HPDE6-E6E7 (cell line): ENCODE measurements around the gene HES5.

Experiments used
- DNase-seq: peaks from one replicate; pipeline ENCODE4 v3.0.0; 2011; ENCODE audit warnings: missing footprints; ENCODE audit errors: extremely low spot score

Gene HES5

DNA sequence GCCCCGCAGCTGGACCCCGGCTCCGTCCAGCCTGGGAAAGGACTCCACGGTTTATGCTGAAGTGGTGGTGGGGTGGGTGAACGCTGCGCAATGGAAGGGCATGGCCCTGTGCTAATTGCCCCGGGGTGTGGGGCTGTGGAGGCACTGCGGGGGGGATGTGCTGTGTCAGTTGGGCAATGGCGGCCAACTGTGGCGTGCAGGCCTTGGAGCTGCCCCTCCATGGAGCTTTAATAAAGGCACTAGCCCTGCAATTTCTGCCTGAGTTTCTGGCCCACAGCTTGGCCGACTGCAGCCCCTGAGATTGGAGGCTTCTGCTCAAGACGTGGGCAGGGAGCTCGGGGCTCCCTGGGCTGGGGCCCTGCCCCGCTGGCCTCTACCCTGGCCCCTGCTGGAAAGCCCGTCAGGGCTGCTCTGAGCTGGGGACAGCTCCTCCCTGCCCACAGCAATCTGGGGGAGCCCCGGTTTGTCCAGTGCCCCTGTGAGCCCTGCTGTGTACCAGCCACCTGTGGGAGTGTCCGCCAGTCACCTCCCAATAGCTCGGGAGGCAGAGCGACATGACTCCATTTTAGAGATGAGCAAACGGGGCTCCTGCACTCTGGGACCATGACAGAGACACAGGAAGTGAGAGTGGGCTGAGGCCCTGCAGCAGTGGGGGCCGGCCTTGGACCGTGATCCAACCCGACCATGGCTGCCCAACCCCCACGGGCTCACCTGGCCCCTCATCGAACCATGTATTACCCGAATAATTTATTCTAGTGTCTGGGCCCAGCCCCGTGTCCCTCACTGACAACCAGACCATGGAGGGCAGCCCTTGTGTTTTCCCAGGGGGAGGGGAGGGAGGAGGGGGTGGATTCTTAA is 17.4 kb upstream of the HES5 start:
- DNase-seq: no peak

DNA sequence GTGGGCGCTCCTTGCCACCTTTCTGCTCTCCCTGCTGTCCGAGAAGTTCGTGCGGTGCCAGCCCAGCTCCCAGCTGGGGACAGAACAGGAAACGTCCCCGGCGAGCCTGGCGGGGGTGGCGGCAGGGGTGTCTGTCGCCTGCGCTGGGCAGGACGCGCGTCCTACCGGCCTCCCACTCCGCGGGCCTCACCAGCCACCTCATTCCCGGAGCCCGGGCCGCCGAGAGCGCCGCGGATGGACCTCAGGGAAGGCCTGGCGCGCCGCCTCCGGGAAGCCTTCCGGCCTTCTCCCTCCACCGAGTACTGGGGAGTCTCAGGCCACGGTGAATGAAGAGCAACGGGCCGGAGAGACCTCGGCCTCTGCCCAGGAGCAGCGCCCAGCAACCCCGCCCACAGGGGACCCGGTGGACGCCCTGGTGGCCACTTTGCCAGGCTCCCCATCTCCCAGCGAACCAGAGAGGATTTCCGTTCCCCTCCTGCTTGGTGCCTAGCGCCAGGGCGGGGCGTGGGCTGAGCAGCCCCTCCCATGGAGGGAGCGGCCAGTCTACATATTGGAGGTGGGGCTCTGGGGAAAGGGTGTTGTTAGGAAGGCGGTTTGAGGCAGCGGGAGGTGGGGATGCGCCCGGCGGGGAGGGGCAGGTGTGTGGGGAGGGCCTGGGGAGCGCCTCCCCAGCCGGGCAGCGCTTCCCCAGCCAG is 16.6 kb upstream of the HES5 start:
- DNase-seq: peak; percentile 84

DNA sequence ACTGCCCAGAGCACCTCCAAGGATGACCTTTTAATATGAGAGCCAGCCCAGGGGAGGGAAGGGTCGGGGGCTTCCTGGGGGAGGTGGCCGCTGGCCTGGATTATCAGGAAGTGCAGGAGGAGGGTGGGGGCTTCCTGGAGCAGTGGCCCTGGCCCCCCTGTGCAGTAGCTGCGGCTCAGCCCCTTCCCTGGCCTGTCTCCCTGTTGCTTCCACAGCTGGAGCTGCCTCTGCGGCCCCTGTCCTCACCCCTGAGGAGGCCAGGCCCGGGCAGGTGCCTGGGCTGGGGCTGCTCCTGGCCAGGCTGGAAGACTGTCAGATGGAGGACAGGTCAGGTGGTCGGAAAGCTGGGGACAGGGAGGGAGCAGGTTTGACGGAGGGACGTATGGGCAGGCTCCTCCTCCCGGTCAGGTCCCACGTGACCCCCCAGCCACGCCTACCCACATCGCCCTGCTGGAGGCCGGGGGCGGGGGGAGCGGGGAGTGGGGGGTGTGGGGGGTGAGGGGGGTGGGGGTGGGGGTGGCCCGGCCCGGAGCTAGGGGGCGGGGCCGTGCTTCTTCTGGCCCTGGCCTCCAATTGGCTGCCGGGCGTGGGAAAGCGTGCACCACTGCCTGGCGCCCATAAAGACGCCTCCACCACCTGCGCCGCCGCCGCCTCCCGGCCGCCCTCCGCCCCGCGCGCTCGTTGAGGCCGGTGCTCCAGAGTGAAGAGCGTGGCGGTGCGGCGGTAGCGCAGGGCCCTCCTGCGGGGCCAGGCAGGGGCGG is 15.9 kb upstream of the HES5 start:
- DNase-seq: peak; percentile 83

DNA sequence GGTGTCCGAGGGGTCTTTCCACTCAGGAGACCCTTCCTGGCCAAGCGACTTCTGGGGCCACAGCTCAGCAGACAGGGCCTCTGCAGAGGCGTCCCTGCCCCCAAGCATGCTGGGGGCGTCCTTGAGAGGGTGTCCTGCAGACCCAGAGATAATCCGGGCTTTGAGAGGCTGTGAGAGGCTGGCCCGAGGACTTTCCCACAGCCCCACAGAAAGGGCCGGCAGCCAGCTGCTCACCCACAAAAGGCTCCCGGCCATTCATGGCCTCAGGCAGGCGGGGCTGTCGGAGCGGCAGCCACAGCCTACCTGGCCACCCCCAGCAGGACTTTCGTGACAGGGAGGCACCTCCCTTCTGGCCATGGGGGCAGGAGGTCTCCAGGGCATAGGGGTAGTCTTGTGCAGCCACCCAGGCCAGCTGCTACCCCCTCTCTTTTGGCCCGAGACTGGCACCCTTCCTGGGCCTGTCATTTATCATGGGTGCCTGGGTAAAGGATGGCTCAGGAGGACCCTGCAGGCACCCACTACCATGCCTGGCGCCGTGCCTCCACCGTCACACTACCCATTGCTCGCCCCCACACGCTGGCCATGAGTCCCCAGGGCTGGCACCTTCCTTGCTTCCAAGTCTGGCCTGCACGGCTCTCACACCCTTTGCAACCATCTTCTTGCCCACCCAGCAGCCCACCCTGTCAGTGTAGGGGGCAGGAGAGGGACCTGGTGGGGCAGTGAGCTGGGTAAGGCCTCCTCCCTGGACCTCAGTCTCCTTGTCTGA is 15.0 kb upstream of the HES5 start:
- DNase-seq: no peak

DNA sequence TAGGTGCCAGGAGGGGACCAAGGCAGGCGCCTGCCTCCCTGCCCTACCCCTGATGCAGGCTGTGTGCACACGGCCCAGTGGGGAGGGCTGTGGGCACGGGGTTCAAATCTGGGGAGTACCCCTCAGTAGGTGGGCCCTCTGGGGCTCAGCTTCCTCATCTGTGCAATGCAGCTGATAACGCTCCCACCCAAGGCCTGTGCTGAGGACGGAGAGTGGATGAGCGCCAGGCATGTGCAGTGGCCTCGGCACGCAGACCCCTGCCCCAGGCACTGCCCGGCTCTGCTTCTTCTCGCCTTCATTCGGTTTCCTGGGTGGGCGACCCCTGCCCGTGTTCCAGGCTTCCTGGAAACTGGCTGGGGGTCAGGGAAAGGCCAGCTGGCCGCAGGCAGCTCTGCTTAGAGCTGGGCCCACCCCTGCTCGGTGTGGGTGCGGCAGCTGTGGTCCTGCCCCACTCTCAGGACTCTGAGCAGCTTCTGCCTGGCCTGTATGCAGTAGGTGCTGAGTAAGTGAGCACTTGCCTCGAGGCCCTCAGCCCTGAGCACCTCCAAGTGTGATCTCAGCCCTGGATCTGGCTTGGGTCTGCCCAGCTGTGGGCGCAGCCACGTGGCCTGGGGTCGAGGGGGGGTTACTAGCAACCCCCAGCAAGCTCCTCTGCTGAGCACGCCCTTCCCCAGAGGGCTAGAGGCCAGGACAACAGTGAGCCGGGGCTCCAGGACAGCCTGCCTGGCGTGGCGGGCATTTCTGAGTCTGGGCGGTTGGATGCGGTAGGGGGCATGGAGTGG is 14.2 kb upstream of the HES5 start:
- DNase-seq: no peak

DNA sequence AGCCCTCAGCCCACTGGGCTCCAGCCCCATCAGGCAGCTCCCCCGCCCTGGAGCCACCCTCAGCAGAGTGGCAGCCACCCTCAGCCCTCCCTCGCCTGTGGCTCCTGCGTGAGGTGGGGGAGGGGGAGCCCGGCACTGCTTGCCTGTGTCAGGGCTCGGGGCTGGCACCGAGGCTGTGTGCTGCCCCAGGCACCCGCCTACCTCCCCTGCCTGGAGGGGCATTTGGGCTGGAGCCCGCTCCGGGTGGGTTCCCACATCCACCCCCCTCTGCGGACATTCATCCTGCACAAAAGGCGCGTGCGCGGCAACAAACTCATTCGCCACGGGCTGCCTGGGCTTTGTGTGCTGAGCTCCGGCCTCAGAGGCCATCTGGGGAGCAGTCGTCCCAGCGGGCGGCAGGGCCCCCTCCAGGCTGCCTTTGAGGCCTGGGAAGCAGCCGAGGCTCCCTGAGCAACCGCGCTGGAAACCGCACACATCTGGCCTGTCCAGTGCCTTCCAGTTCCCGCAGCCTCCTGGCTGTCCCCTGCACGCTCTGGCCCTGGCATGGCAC is 13.6 kb upstream of the HES5 start:
- DNase-seq: no peak

DNA sequence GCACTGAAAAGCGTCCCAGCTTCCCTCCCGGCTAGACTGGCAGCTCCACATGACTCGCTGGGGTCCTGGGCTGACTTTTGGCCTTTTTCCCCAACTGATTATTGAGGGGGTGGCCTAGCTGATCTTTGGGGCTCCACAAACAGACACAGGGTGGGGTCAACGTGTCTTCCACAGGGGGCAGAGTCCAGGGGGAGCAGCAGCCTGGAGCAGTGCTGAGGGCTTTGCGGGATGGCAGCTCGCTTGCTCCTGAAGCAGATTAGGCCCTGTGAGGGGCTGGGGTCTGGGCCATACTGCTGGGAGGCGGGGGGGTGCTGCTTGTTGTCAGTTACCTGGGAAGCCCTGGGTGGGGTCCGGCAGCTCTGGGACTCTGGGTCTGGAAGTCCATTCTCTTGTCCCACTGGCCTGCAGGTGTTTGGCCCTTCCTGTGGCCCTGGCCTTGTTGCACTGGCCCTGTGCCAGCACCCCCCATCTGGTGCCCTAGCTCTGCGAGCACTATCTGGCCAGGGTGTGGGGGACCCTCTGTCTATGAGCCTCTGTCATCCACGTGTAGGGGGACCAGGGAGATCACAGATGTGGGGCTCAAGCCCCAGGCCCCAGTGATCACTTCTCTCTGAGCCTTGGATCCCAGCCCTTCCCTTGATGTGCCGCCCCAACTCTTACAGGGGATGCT is 12.3 kb upstream of the HES5 start:
- no peak for DNase-seq

DNA sequence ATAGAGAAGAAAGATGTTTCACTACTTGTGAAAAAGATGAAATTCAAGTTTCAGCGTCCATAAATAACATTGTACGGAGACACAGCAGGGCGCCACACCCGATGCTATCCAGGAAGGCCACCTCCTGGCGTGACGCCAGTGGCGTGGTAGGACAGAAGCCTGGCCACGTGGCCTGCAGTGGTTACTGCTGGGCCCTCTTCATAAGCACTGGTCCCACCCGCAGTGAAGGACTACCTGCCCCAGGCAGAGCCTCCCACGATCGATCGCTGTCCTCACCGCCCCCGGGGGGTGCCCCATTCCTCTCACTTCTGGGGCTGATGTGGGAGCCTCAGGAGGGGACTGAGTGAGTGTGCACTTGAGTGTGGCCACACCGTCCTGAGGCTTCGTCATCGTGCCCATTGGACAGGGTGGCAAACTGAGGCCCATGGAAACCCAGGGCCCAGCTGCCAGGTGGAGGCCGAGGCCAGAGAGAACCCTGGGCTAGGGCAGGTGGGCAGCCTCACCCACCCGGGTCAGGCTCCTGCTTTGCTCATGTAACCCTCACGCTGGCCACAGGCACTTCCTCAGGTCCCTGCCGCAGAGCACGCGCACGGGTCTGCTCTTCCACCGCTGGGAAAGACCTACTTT is 11.7 kb upstream of the HES5 start:
- DNase-seq: no peak

DNA sequence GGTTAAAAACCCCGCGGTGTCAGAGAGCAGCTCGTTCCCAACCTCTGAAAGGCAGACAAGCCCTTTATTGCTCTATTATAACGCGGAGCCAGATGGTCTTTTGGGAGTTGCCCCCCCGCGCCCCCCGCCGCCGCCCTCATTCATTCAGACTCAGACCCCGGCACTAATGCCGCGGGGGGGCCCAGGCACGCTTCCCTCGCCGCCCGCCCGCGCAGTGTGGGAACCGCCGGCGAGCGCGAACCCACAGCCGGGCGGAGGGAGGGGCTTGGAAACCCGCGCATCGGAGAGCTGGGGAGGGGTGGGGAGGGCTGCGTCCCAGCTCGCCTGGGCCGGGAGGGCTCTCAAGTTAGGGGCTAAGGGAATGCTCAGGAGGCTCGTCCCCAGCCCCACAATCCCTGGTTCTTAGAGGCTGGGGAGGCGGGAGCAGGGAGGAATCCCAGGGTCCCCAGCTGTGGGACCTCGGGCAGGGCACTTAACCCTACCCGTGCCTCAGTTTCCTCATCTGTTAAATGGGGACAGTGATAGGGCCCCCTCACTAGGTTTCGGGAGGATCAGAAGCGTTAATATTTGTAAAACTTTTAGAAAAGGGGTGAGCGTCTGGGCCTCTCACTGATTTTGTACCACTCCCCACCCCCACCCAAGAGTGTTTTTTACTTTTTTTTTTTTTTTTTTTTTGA is 10.9 kb upstream of the HES5 start:
- no peak for DNase-seq

DNA sequence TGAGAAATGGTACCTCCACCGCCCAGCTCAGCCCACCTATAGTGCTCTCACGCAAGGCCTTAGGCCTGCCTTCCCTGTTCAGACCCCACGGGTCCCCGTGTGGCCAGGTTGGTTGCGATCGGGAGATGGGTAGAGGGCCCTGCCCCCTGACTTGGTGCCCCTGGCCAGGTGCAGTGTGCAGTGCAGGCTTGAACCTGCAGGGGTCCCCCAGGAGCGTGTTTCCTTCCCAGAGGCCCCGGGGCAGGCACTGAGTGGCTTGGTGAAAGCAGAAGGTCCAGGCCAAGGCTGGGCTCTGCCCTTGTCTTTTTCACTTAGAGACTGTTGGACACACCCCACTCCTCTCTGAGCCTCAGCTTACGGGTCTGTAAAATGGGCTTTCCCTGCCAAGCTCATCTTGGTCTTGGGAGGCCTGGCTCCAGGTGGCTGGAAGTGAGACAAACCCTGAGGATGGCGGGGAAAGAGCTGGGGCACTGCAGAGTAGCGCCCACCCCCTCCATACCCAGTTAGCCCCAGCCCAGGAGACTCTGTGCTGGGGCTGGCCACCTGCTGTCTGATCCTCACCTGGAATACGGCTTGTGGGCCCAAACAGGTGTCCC is 9.3 kb upstream of the HES5 start:
- DNase-seq: no peak

DNA sequence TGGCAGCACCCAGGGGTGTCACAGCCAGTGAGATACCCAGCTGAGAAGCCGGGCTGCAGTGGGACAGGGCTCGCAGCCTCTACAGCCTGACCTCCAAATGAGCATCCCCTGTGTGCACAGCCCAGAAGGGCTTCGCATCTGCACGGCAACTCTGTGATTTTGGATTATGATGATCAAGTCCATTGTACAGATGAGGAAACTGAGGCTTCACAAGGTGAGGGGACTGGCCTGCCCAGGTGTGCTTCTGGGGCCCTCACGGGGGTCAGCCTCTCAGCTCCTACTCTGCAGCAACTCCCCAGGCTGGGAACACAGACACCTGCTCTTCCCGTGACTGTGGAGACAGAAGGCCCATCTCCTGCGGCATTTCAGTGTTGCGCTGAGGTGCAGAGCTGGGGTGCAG is 8.8 kb upstream of the HES5 start:
- DNase-seq: no peak

DNA sequence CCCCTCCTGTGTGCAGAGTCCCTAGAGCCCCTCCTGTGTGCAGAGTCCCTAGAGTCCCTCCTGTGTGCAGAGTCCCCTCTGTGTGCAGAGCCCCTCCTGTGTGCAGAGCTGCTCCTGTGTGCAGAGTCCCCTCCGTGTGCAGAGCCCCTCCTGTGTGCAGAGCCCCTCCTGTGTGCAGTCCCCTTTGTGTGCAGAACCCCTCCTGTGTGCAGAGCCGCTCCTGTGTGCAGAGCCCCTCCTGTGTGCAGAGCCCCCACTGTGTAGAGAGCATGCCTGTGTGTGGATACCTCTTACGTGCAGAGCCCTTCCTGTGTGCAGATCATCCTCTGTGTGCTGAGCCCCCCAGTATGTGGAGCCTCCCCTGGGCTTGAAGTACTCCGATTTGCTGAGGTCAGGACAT is 8.3 kb upstream of the HES5 start:
- DNase-seq: no peak

DNA sequence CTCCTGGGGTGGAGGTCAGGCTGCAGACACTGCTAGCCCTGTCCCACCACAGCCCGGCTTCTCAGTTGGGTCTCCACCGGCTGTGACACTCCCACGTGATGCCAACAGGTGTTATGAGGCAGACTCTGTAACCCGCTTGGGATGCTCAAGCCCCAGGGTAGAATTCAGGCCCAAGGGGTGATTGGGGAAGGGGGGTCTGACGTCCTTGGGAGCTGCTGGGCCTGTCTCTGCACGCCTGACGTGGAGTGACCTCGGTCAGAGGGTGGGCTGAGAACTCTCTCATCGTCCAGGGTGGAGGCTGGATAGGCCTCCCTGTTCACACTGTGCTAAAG is 7.7 kb upstream of the HES5 start:
- DNase-seq: no peak

DNA sequence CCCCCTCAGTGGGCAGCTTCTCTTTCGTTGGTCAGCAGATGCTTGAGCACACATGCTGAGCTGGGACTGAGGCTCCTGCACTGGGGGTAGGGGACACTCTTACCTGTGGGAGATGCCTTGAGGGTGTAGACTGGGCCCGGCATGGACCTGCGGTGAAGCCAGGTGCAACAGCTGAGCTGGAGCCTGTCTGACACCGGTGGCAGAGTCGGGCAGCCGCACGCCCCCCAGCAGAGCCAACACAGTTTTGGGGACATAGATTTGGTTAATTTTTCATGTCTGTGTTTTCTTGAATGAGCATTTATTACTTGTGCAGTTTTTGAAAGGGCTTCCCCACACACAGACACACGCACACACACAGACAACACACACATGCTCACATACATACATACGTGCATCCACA is 5.9 kb upstream of the HES5 start:
- no peak for DNase-seq

DNA sequence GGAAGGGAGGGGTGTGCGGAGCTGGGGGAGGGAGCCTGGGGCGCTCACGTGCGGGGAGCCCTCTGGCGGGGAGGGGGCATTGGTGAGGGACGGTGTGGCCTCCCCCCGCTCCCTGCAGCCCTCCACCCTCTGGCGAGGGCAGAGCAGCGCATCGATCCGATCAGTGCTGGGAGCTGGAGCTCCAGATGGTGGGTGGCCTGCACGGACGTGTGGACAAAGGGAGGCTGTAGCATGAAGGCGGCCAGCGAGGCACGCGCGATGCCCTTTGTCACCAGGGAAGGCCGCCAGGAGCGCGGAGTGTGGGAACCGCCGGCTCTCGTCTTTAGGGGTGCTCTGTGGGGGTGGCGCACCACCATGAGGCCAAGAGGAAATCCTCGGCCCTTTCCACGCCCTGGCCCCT is 5.4 kb upstream of the HES5 start:
- DNase-seq: no peak

DNA sequence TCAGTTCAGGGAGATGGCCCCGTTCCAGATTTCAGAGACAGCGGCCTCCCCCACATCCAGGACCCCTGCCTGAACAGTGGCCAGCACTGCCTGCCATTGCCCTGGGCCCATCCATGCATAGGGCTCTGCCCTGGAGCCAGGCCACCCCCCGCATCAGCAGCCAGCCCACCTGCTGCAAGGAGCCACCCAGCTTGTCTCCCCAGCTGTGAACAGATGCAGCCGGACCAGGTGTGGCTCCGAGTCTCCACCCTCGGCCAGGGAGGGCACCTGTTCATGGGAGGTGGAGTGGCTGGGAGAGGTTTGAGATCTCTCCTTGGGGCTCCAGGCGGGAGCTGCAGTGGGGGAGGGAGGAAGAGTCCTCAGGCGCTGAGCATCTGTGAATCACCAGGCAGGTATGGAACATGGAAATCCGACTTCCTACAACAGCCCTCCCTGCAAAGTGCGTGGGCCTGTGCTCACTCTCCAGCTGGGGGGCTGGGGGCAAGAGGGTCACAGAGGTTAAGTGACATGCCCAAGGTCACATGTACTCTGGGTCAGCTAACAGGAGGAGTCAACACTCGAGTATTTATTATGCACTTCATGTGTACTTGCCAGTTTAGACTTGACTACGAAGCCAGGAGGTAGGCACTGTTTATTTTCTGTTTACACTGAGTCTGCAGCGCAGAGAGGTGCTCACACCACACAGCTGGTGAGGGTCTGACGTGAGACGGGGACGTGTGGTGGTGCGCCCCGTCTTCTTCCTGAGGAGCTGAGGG is 4.8 kb upstream of the HES5 start:
- DNase-seq: peak; percentile 91

DNA sequence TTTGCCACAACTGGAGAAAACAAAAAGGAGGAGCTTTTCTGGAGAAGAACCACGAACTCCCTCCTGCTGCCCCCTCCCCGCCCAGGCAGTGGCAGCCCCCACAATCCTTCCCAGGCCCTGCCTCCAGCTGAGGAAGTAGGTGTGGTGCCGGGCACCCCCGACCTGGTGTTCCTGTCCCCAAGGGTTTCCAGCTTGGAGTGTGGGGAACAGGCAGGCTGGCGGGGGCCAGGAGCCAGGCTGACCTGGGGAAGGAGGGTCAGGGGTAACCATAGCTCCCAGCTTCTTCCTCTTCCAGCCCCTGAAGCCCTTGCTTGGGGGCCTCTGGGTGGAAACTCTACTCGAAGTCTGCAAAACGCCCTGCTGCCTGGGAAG is 4.2 kb upstream of the HES5 start:
- DNase-seq: no peak

DNA sequence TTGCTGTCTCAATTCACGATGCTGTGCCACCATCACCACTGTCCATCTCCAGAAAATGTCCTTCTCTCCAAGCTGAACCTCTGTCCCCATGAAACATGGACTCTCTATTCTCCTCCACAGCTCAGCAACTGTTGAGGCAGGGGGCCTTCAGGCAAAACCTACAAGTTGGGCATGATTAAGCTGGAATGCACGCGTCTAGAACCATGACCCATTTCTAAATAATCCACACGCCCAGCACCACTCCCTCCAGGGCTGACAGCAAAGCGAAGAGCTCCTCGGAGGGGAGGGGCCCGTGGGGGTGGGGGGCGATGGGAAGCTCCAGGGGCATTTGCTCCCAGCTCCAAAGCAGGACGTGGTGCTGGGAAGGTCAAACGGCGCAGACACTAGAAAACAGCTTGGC is 3.3 kb upstream of the HES5 start:
- no peak for DNase-seq
